Measurements from ENCODE around the gene FAM151B.
"Not testable (repeated sequence)": the region's sequence is repeated elsewhere in the genome, so short reads cannot be mapped to it uniquely, and the experiment has no call there.

Gene FAM151B, protein sequence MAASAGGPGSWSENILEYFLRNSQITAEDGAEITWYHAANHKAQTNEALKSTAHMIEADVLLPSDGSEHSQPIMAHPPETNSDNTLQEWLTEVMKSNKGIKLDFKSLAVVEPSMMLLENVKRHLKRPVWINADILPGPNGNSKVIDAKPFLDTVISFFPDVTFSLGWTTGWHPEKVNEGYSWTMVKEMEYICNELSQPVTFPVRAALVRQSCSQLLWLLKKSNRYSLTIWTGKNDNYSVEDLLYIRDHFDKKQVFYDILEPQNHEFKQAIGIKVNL

DNA sequence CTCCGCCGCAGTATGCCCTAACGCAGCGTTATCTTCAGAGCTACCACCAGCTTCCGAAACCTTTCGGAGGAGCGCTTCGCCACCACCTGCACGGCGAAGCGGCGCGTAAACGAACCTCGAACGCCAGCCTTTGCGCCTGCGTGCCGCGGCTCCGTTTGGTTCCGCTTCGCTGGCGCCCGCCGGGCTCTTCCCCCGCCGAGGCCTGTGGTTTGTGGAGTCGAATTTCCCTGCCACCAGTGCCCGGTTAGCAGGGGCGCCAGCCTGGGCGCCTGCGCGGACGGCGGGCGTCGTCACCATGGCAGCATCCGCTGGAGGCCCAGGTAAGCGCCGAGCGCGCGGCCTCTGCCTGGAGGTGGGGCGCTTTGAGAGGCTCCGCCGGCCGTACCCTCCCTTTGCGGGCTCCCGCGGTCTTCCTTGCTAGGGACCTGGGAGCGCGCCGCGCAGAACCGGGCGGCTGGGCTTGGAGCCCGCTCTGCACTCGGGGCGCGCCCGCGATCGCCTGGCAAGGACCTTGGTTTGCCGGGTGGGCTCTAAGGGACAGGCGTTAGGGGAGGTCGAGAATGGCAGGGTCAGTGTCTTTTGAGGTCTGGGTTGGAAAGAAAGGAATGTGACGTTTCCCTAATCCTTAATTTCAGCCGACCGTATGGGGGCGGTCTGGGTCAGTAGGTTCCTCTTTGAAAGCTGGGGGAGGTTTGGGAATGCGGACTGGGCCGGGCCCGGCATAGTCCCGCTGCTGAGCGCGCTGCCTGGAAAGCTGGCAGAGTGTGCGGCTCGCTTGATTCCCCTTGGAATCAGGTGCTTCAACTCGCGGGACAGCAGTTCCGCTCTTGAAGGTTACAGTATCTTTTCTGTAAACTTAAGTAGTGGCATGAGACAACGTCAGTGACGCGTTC is at the start of gene FAM151B:
Gene FAM151B (plus strand): TSS at position 272 of the 893 bp plus-strand sequence. CDS start 24 bp downstream, at position 296.
- DNase-seq (ENCODE audit: low read depth in 1 of 2, low spot score in 1 of 2) = peak; percentile 49 to 69

DNA sequence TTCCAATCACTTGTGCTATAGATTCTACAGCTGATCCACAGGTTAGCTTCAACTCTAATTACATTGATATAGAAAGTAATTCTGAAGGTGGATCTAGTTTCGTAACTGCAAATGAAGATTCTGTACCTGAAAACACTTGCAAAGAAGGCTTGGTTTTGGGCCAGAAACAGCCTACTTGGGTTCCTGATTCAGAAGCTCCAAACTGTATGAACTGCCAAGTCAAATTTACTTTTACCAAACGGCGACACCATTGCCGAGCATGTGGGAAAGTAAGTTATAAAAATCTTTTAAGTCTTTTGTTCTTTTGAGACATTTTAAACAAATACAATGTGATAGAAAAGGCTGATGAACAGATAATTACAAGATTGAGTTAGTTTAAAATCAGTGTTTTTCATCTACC is 49.2 kb upstream of the FAM151B start:
- DNase-seq (ENCODE audit: low read depth in 1 of 2, low spot score in 1 of 2) = no peak

DNA sequence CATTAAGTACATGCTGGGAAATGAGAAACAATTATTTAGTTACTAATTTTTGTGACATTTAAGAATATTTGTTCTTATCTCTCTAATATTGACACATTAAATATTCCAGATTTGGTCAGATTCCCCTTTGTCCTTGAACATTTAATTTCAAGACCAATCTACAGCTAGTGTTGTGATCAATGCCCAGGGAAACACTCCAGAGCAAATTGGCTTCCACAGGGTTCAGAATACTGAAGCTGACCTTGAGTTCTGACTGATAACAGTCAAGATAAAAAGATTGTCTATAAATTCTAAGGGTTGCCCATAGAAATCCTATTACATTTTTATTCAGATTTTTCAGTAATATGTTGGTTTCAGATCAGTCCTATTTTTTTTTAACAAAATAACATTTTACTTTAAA is 48.7 kb upstream of the FAM151B start:
- DNase-seq (ENCODE audit: low read depth in 1 of 2, low spot score in 1 of 2) = no peak

DNA sequence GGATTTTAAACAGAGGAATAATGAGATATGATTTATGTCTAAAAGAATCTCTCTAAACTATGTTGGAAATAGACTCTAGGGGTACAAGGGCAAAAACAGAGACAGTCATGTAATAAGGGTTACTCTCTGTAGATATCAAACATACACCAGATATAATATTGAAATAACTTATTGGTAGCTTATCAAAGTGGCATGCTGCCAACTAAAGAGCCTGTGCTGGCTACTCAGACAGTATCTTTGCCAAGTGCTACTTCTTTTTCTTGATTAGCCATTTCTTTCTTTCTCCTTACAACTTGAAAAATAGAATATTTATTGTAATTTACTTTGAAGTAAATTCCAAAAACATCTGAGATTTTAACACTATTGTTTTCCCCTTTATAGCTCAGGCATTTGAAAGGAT is 45.2 kb upstream of the FAM151B start:
- DNase-seq (ENCODE audit: low read depth in 1 of 2, low spot score in 1 of 2) = no peak

DNA sequence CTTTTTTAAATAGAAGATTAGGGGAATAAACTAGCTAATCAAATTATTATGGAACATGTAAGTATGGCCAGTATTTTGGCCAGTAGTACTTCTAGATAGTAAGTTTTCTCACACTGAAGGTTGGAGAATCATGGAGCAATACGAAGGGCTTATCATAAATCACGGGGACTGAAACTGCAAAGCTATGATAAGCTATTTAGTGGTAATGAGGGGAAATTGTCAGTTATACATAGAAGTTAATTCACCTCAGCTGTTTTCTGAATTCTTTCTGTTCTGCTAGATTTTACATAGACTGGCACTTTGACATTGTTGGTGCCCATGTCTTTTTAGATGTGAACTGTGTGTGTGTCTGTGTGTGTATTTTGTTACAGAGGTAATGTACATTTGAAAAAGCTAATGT is 34.5 kb upstream of the FAM151B start:
- DNase-seq (ENCODE audit: low read depth in 1 of 2, low spot score in 1 of 2) = no peak

DNA sequence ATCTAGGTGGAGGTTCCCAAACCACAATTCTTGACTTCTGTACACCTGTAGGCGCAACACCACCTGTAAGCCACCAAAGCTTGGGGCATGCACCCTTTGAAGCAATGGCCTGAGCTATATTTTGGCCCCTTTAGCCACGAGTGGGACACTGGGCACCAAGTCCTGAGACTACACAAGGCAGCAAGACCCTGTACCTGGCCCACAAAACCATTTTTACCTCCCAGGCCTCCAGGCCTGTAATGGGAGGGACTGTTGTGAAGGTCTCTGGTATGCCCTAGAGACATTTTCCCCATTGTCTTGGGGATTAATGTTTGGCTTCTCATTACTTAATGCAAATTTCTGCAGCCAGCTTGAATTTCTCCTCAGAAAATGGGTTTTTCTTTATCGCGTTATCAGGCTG is 24.6 kb upstream of the FAM151B start:
- DNase-seq (ENCODE audit: low read depth in 1 of 2, low spot score in 1 of 2) = no peak

DNA sequence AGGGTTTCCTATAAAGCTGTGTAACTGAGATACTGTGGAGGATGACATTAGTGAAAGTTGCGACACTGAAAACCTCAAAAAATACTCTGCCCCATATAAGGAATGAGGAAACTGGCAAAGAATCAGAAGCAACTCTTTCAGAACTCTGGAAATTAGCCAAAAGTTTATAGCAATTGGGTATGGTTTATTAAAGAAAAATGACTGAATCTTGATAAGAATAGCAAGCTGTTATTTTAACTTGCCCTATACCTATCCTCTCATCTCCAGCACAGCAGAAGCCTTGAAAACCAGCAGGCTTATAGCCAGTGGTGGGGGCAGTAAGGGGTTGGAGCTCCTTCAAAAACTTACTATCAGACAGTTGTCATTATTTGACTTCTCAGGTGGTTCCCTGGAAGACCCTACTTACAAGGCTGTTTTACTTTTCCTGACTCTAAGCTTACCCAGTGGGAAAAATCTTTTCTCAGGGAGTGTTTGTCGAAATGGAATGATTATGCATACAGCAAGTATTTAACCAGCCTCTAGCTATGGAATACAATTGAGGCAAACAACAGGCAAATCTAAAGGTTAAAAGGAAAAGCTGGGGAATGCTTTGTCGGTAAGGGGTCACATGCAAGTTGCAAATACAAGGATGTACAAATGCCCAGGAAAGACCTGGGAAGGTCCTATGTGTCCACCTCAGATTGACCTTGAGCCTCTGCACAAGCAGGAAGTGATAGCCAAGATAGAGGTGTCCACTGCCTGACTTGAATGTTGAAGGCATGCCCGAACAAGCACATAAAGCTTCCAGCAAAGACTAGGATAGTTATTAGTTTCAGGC is 21.0 kb upstream of the FAM151B start:
- DNase-seq (ENCODE audit: low read depth in 1 of 2, low spot score in 1 of 2) = no peak

DNA sequence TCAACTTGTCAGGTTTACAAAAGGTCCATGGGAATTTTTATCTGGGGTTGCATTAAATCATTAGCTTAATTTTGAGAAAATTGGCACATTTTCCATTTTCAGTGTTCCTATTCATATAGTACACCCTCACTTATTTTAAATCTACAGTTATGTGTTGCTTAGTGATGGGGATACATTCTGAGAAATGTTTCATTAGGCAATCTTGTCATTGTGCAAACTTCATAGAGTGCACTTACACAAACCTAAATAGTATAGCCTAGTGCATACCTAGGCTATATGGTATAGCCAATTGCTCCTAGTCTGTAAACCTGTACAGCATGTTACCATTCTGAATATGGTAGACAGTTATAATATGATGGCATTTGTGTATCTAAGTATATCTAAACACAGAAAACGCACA is 19.8 kb upstream of the FAM151B start:
- DNase-seq (ENCODE audit: low read depth in 1 of 2, low spot score in 1 of 2) = no peak

DNA sequence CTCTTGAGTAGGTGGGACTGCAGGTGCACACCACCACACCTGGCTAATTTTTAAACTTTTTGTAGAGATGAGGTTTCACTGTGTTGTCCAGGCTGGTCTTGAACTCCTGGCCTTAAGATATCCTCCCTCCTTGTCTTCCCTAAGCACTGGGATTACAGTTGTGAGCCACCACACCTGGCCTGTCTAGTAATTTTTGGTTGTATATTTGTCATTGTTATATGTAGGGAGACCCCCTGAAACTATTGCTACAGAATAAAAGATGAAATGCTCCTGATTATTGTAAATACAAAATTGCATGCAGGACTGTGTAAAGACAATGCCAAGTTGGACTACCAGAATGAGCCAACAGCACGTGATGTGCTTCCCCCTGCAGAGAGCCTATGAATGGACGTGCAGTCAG is 17.3 kb upstream of the FAM151B start:
- not testable (repeated sequence) for DNase-seq (ENCODE audit: low read depth in 1 of 2, low spot score in 1 of 2)

DNA sequence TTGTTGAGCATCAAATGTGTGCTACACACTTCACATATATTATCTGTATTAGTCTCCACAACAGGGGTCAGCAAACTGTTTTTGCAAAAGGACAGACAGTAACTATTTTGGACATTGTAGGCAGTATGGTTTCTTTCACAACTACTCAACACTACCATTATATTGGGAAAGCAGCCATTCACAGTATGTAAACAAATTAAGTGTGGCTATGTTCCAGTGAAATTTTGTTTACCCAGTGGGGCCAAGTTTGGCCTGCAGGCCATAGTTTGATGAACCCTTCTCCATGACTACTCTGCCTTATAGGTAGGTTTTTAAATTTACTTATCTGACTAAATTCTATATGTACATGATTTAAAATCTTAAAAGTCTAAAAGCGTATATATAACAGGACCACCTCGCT is 13.0 kb upstream of the FAM151B start:
- no peak for DNase-seq (ENCODE audit: low read depth in 1 of 2, low spot score in 1 of 2)

DNA sequence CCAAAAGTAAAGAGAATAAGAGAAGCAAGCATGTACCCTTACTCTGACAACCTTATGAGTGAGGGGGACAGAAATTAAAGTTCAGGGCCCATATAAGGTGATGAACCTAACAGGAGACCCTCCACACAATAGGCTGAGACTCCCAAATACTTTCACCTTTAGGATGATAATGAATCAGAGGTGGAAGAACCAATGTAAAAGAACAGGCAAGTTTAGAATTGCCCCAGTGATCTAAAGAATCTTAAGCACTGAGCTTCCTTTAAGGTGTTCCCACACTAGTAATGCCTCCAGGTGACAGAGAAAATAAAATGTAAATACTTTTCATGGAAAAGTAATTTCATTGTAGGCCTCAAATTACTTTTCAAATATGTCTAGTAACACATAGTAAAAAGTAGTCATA is 8.2 kb upstream of the FAM151B start:
- DNase-seq (ENCODE audit: low read depth in 1 of 2, low spot score in 1 of 2) = no peak

DNA sequence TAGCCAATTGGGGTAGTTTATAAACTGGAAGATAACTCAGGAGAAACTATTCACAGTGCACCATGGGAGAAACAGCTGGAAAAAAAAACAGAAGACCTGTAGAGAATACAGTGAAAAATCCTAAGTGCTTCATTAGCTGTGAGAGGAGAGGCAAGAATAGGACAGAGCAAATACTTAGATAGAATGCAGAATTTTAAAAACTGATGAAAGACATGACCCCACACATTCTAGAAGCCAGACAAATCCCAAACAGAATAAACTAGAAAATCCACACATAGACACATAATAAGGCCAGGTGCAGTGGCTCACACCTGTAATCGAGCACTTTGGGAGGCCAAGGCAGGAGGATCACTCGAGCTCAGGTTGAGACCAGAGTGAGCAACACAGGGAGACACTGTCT is 7.5 kb upstream of the FAM151B start:
- DNase-seq (ENCODE audit: low read depth in 1 of 2, low spot score in 1 of 2) = no peak

DNA sequence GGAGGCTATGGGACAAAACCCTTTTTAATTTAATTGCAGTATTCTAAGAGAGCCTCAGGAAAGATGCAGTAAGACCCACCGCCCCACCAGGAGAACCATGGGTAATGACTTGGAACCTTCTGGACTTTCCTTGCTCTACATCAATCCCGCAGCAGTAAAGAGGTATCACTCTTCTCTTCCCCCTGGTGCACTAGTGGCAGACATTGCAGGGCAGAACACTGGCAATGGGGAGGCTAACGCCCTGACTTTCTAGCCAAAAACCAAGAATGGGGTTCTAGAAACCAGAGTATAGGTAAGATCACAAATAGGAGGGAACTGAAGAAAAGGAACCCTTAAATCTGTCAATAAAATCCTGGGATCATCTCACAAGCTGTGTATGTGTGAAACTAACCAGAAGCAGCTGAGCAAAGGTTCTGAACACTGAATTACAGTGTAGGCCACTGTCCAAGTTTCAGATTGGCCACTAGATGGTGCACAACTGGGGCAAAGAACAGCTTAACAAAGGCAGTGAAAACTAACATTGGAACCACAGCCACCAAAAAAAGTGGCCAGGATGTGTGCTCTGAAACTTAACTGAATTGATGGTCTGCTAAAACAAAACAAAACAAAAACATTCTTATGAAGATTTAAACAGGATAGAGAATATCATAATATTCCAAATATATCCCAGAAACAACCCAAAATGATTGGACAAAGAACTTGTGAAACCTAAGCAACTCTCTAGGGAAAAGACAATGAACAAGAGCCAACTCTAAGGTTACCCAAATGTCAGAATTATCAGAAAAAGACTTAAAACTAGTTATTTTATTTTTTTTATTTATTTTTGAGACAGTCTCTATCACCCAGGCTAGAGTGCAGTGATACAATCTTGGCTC is 6.6 kb upstream of the FAM151B start:
- DNase-seq (ENCODE audit: low read depth in 1 of 2, low spot score in 1 of 2) = peak in 1 of 2 donors; percentile 25

DNA sequence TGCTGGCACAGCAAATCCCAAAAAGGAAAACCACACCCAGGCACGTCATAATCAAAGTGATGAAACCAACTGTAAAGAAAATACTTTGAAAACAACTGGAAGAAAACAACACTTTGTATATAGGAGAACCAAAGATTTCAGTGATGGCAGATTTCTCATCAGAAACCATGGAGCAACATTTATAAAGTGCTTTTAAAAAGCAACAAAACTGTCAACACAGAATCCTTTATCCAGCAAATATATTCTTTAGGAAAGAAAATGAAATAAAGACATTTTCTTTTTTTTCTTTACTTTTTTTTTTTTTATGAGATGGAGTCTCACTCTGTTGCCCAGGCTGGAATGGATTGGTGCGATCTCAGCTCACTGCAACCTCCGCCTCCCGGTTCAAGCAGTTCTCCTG is 5.3 kb upstream of the FAM151B start:
- DNase-seq (ENCODE audit: low read depth in 1 of 2, low spot score in 1 of 2) = no peak

DNA sequence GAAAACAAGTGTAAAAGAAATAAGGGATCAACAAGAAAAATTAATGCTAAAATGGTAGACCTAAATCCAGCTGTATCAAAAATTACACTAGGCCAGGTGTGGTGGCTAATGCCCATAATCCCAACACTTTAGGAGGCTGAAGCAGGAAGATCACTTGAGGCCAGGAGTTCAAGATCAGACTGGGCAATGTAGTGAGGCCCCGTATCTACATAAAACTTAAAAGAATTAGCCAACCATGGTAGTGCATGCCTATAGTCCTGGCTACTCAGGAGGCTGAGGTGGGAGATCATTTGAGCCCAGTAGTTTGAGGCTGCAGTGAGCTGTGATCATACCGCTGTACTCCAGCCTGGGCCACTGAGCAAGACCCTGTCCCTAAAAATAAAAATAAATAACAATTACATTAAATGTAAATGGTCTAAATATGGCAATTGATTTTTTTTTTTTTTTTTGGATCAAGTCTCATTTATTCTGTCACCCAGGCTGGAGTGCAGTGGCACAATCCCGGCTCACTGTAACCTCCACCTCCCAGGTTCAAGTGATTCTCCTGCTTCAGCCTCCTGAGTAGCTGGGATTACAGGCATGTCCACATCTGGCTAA is 4.2 kb upstream of the FAM151B start:
- DNase-seq (ENCODE audit: low read depth in 1 of 2, low spot score in 1 of 2) = no peak

DNA sequence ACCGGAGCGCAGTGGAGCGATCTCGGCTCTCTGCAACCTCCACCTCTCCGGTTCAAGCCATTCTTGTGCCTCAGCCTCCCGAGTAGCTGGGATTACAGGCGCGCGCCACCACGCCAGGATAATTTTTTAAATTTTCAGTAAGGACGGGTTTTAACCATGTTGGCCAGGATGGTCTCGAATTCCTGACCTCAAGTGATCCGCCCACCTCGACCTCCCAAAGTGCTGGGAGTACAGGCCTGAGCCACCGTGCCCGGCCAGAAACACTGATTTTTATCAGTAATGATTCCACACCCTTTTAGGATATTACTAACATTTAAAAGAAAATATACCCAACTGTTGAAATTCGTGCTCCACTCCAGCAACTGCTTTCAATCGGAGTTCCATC is 464 bp upstream of the FAM151B start:
- DNase-seq (ENCODE audit: low read depth in 1 of 2, low spot score in 1 of 2) = no peak

DNA sequence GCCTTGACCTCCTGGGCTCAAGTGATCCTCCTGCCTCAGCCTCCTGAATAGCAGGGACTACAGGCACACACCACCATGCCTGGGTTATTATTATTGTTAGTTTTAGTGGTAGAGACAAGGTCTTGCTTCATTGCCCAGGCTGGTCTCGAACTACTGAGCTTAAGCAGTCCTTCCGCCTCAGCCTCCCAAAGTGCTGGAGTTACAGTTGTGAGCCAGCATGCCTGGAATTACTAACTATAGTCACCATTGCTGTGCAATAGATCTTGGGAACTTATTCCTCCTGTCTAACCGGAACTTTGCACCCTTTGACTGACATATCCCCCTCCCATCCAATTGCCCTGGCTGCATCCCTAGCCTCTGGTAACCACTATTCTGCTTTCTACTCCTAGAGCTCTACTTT is 3.4 kb downstream of the FAM151B start:
- no peak for DNase-seq (ENCODE audit: low read depth in 1 of 2, low spot score in 1 of 2)

DNA sequence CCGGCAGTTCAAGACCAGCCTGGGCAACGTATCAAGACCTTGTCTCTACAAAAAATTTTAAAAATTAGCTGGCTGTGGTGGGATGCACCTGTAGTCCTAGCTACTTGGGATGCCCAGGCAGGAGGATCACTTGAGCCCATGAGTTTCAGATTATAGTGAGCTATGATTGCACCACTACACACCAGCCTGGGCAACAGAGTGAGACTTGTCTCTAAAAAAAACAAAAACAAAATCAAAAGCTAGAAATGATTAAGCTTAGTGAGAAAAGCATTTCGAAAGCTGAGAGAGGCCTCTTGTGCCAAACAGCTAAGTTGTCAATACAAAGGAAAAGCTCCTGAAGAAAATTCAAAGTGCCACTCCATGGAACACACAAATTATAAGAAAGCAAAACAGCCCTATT is 4.8 kb downstream of the FAM151B start:
- DNase-seq (ENCODE audit: low read depth in 1 of 2, low spot score in 1 of 2) = no peak

DNA sequence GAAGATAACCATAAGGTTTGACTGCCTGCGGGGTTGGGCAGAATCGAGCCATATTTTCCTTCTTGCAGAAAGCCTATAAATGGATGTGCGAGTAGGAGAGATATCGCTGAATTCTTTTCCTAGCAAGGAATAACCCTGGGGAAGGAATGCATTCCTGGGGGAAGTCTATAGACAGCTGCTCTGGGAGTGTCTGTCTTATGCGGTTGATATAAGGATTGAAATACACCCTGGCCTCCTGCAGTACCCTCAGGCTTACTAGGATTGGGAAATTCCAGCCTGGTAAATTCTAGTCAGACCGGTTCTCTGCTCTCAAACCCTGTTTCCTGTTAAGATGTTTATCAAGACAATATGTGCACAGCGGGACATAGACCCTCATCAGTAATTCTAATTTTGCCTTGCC is 5.5 kb downstream of the FAM151B start:
- not testable (repeated sequence) for DNase-seq (ENCODE audit: low read depth in 1 of 2, low spot score in 1 of 2)

DNA sequence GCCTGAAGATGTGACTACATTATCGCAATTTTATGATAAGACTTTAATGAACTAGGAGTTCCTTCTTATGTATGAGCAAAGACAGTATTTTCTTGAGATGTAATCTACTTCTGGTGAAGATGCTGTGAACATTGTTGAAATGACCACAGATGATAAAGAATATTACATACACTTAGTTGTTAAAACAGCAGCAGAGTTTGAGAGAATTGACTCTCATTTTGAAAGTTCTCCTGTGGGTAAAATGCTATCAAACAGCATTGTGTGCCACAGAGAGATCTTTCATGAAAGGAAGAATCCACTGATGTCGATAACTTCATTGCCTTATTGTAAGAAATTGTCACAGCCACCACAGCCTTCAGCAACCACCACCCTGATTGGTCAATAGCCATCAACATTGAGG is 8.0 kb downstream of the FAM151B start:
- no peak for DNase-seq (ENCODE audit: low read depth in 1 of 2, low spot score in 1 of 2)

All from activated CD4-positive, alpha-beta T cell treated with anti-CD3 and anti-CD28 coated beads, Interleukin-2, amount 50 U/mL, for 24 hours (primary cell).